ENCODE measurements around the gene HBS1L.
"Not testable (repeated sequence)": the region's sequence is repeated elsewhere in the genome, so short reads cannot be mapped to it uniquely, and the experiment has no call there.

The HBS1L gene

GRCh38 chr6:135075018-135075417 lies 20.4 kb upstream of the HBS1L start:
- no peak for DNase-seq (ENCODE audit: low read depth)

GRCh38 chr6:135073756-135074393 lies 19.3 kb upstream of the HBS1L start:
- DNase-seq (ENCODE audit: low read depth), result no peak

GRCh38 chr6:135073217-135073616 lies 18.6 kb upstream of the HBS1L start:
- DNase-seq (ENCODE audit: low read depth), result no peak

GRCh38 chr6:135072753-135073152 lies 18.1 kb upstream of the HBS1L start:
- no peak for DNase-seq (ENCODE audit: low read depth)

GRCh38 chr6:135071541-135071940 lies 16.9 kb upstream of the HBS1L start:
- no peak for DNase-seq (ENCODE audit: low read depth)

GRCh38 chr6:135067911-135068310 lies 13.3 kb upstream of the HBS1L start:
- DNase-seq (ENCODE audit: low read depth), result no peak

GRCh38 chr6:135066806-135067205 lies 12.2 kb upstream of the HBS1L start:
- no peak for DNase-seq (ENCODE audit: low read depth)

- no peak for DNase-seq (ENCODE audit: low read depth)
Observed at GRCh38 chr6:135066397-135066796, 11.8 kb upstream of the HBS1L start.

- DNase-seq (ENCODE audit: low read depth), result no peak
Observed at GRCh38 chr6:135064586-135064985, 10.0 kb upstream of the HBS1L start.

GRCh38 chr6:135063926-135064325 lies 9.3 kb upstream of the HBS1L start:
- DNase-seq (ENCODE audit: low read depth), result no peak

GRCh38 chr6:135062735-135063134 lies 8.1 kb upstream of the HBS1L start:
- no peak for DNase-seq (ENCODE audit: low read depth)

GRCh38 chr6:135060076-135060475 lies 5.5 kb upstream of the HBS1L start:
- DNase-seq (ENCODE audit: low read depth), result no peak

- DNase-seq (ENCODE audit: low read depth), result not testable (repeated sequence)
Observed at GRCh38 chr6:135058299-135058698, 3.7 kb upstream of the HBS1L start.

GRCh38 chr6:135056632-135057031 lies 2.0 kb upstream of the HBS1L start:
- DNase-seq (ENCODE audit: low read depth), result no peak

GRCh38 chr6:135054226-135054568 lies 425 bp downstream of the HBS1L start:
- no peak for DNase-seq (ENCODE audit: low read depth)

GRCh38 chr6:135053406-135053805 lies 1.2 kb downstream of the HBS1L start:
- no peak for DNase-seq (ENCODE audit: low read depth)

- no peak for DNase-seq (ENCODE audit: low read depth)
Observed at GRCh38 chr6:135052939-135053338, 1.7 kb downstream of the HBS1L start.

- no peak for DNase-seq (ENCODE audit: low read depth)
Observed at GRCh38 chr6:135048915-135049314, 5.7 kb downstream of the HBS1L start.

GRCh38 chr6:135047336-135047735 lies 7.3 kb downstream of the HBS1L start:
- no peak for DNase-seq (ENCODE audit: low read depth)

- no peak for DNase-seq (ENCODE audit: low read depth)
Observed at GRCh38 chr6:135046912-135047311, 7.7 kb downstream of the HBS1L start.

- DNase-seq (ENCODE audit: low read depth), result no peak
Observed at GRCh38 chr6:135044639-135045038, 10.0 kb downstream of the HBS1L start.

- no peak for DNase-seq (ENCODE audit: low read depth)
Observed at GRCh38 chr6:135043846-135044245, 10.8 kb downstream of the HBS1L start.

- no peak for DNase-seq (ENCODE audit: low read depth)
Observed at GRCh38 chr6:135043364-135043763, 11.3 kb downstream of the HBS1L start.

GRCh38 chr6:135038335-135038734 lies 16.3 kb downstream of the HBS1L start:
- DNase-seq (ENCODE audit: low read depth), result no peak

GRCh38 chr6:135037541-135037940 lies 17.1 kb downstream of the HBS1L start:
- no peak for DNase-seq (ENCODE audit: low read depth)

Data from T-helper 22 cell (primary cell).